GM13977 (cell line): ENCODE data around the gene WNT10A.
A peak's percentile ranks its signal among the peaks of the same experiment; 100 is the strongest.

Experiments used
- DNase-seq: peaks from one replicate; pipeline ENCODE4 v3.0.0; 2012; ENCODE audit warnings: low spot score
- in situ Hi-C: fragments of 300-500 bp; cut with MboI; formaldehyde crosslinking; loops from one replicate; pipeline ENCODE4 v1.12.0; 2022; ENCODE audit warnings: low sequenced_read_pairs, low pct_unique_long_range_greater_than_20kb, mixed read lengths, inconsistent platforms; ENCODE audit not compliant: unreplicated experiment
- TF ChIP-seq, protein P1 (sequence below): IDR thresholded peaks from 2 replicates; pipeline ENCODE4 v1.5.1; 2012; ENCODE audit warnings: mild to moderate bottlenecking, control low read depth; ENCODE audit not compliant: insufficient read depth; ENCODE audit errors: extremely low read depth, missing control alignments

WNT10A gene

GRCh38 chr2:218880102-218880858 is at the start of gene WNT10A:
WNT10A (plus strand) TSS chr2:218880852; CDS start chr2:218880996, 144 bp downstream.
- TF ChIP-seq, protein P1, sequence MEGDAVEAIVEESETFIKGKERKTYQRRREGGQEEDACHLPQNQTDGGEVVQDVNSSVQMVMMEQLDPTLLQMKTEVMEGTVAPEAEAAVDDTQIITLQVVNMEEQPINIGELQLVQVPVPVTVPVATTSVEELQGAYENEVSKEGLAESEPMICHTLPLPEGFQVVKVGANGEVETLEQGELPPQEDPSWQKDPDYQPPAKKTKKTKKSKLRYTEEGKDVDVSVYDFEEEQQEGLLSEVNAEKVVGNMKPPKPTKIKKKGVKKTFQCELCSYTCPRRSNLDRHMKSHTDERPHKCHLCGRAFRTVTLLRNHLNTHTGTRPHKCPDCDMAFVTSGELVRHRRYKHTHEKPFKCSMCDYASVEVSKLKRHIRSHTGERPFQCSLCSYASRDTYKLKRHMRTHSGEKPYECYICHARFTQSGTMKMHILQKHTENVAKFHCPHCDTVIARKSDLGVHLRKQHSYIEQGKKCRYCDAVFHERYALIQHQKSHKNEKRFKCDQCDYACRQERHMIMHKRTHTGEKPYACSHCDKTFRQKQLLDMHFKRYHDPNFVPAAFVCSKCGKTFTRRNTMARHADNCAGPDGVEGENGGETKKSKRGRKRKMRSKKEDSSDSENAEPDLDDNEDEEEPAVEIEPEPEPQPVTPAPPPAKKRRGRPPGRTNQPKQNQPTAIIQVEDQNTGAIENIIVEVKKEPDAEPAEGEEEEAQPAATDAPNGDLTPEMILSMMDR: no peak
- in situ Hi-C loops: no loop called here
- DNase-seq: peak; percentile 94

GRCh38 chr2:218831378-218831990 is 49.2 kb upstream of the WNT10A start, which contains the start of gene PRKAG3:
PRKAG3 (minus strand) TSS chr2:218831803.
- in situ Hi-C loops: loop anchor here (25.0 kb wide), 1 partner anchor 419 kb away; the partner anchor contains the start of gene VIL1
- TF ChIP-seq, protein P1: no peak
- DNase-seq: no peak

- TF ChIP-seq, protein P1: no peak
- in situ Hi-C loops: loop anchor here (25.0 kb wide), 1 partner anchor 420 kb away; the partner anchor contains the start of gene VIL1
- no peak for DNase-seq
These were observed 48.6 kb upstream of the WNT10A start for GRCh38 chr2:218832081-218832480.

GRCh38 chr2:218832520-218832919 is 48.1 kb upstream of the WNT10A start:
- in situ Hi-C loops: loop anchor here (25.0 kb wide), 1 partner anchor 420 kb away; the partner anchor contains the start of gene VIL1
- no peak for DNase-seq
- TF ChIP-seq, protein P1: no peak

DNA sequence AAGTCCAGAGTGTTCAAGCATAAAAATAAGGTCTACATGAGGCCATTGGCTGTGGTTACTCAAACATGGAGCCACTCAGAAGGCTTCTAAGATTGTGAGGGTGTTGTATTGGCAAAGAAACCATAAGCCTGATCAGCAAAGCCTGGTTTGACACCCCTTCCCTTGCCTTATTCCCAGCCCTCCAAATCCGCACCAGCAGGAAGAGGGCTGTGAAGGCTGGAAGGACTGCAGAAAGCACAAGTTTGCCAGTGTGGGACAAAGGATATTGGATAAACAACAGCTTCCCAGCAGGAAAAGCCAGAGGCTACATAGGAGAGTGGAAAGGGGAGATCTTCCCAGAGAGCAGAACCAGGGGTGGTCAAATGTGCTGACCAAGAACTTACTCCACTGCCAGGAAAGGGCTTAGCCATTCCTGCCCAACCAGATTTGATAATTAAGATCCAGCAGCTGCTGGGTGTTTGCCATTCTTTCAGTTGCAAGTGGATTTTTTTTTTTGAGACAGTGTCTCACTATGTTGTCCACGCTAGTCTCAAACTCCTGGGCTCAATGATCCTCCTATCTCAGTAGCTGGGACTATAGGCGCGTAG is 47.5 kb upstream of the WNT10A start:
- no peak for DNase-seq
- in situ Hi-C loops: loop anchor here (25.0 kb wide), 1 partner anchor 421 kb away; the partner anchor contains the start of gene VIL1

DNA sequence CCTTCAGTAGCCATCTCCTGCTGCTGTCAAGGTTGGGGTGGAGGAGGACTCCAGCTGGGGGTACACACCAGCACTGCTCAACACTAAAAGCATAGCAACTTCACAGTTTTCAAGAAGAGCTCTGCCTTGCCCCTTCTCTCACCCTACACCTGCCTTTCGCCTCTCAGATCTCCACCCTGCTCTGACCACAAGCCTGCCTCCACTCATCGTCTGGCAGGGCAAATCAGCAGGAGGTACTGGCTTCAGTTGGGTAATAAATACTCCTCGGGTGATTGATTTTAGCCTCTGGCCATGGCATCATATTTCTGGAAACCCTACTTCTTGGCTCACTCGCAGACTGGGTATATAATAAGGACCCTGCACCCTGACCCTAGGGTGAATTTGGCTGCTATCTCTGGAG is 46.0 kb upstream of the WNT10A start:
- in situ Hi-C loops: loop anchor here (25.0 kb wide), 1 partner anchor 422 kb away; the partner anchor contains the start of gene VIL1
- no peak for DNase-seq
- TF ChIP-seq, protein P1: no peak

More for the DNA sequence above, 47.5 kb upstream of the WNT10A start:
- TF ChIP-seq, protein P1: no peak
